ENCODE measurements around the gene ADAMTSL1. TPM values are rescaled to one million over a fixed set of nuclear protein-coding genes. Genes with fewer than 3 reads are reported as not detected.

The ADAMTSL1 gene
- total RNA-seq, 4 donors from 2014 or later: 21.3 to 138 (median 125) TPM

DNA sequence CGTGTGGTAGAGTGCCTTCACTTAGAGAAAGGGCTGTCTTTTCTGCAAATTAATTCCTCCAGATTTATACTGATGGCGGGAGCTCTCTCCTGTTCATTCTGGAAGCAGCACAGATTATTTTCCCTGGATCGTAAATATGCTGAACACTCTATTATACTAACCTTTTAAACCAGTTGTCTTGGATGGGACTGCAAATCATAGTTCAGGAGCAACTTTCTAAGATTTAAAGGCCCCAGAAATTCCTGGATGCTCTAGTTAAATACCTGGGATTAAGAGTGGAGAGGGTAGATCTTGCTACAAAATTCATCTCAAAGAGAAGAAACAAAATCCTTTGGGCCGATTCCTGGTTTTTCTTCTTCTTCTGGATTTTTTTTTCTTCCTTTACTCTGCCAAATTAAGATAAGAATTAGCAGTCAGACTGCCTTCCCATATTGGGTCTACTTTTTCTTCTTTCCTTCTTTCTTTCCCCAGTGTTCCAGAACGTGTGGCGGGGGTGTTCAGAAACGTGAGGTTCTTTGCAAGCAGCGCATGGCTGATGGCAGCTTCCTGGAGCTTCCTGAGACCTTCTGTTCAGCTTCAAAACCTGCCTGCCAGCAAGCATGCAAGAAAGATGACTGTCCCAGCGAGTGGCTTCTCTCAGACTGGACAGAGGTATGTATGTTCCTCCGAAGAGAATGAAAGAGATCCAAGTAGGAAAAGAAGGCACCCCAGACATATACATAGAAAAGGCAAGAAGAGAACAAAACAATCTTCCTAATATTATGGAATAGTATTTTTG lies 296.4 kb downstream of the ADAMTSL1 start:
- Histone ChIP-seq H3K36me3 (no peaks in the 10 kb centered on the region), H3K4me1 (peaks cover 0 to 19% (median 2%) of the 10 kb centered on the region in 3 donors), H3K9me3 (no peaks in the 10 kb centered on the region), H3K4me3 (no peak overlapping the region), H3K27ac (no peak overlapping the region), H3K27me3 (no peaks in the 10 kb centered on the region)
- 85 to 92% methylated on average over 4 to 10 of the region's 10 CpGs for WGBS, 2 donors (ENCODE audit: low coverage in 1 of 2)
- TF ChIP-seq POLR2A (IDR thresholded peaks at IDR 0.05): no peak
- TF ChIP-seq POLR2AphosphoS5 (IDR thresholded peaks at IDR 0.05): no peak
- TF ChIP-seq EP300 (IDR thresholded peaks at IDR 0.05): no peak
- TF ChIP-seq, protein P1, sequence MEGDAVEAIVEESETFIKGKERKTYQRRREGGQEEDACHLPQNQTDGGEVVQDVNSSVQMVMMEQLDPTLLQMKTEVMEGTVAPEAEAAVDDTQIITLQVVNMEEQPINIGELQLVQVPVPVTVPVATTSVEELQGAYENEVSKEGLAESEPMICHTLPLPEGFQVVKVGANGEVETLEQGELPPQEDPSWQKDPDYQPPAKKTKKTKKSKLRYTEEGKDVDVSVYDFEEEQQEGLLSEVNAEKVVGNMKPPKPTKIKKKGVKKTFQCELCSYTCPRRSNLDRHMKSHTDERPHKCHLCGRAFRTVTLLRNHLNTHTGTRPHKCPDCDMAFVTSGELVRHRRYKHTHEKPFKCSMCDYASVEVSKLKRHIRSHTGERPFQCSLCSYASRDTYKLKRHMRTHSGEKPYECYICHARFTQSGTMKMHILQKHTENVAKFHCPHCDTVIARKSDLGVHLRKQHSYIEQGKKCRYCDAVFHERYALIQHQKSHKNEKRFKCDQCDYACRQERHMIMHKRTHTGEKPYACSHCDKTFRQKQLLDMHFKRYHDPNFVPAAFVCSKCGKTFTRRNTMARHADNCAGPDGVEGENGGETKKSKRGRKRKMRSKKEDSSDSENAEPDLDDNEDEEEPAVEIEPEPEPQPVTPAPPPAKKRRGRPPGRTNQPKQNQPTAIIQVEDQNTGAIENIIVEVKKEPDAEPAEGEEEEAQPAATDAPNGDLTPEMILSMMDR (IDR thresholded peaks at IDR 0.05): no peak
- ATAC-seq: no peak

DNA sequence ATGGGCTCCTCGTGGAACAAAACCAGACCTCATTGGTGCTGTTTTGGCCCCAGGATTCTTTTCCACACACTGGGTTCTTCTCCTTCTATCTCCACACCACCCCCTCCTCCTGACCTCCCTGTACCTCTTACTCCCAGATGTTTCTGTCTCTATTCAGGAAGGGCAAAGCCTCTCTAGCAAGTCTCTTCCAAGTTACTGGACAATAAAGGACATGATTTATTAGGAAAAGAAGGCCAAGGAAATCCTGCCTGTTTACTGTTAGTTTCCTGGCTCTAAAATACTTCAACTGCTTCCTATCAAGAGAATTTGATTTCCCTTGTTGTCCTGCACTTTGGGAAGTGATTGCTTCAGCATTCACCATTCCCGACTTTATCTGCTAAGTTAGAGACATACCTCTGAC lies 297.1 kb downstream of the ADAMTSL1 start:
- no peak overlapping the region for H3K4me3 ChIP-seq
- peaks cover 0 to 5% of the 10 kb centered on the region in 2 donors for H3K36me3 ChIP-seq
- 52 to 65% methylated on average over 2 of the region's 2 CpGs for WGBS, 2 donors (ENCODE audit: low coverage in 1 of 2)
- H3K4me1 ChIP-seq: peaks cover 0 to 19% (median 2%) of the 10 kb centered on the region in 3 donors
- H3K9me3 ChIP-seq: no peaks in the 10 kb centered on the region
- no peak overlapping the region for H3K27ac ChIP-seq
- H3K27me3 ChIP-seq: no peaks in the 10 kb centered on the region
- no peak for TF ChIP-seq POLR2AphosphoS5 (IDR thresholded peaks at IDR 0.05)
- TF ChIP-seq, protein P1 (IDR thresholded peaks at IDR 0.05): no peak
- no peak for TF ChIP-seq EP300 (IDR thresholded peaks at IDR 0.05)
- no peak for TF ChIP-seq POLR2A (IDR thresholded peaks at IDR 0.05)
- no peak for ATAC-seq

DNA sequence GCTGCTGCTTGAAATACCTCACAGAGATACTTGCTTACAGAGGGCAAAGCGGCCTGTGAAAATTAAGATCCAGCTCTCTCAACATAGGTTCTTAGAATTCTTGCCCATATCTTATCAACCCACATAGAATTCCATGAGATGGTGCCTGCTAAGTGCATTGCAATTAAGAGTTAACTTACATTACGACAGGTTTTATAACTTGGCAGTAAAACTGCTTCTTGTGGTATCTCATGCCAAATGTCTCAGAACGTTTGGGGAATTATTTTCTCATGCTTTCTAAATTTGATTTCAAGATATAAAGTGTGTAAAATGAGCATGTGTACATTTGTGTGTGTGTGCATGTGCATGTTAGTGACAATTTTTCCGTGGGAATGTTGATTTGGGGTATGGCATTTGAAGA lies 297.8 kb downstream of the ADAMTSL1 start:
- TF ChIP-seq, protein P1 (IDR thresholded peaks at IDR 0.05): no peak
- TF ChIP-seq EP300 (IDR thresholded peaks at IDR 0.05): no peak
- no peak for TF ChIP-seq POLR2AphosphoS5 (IDR thresholded peaks at IDR 0.05)
- no peak for TF ChIP-seq POLR2A (IDR thresholded peaks at IDR 0.05)
- Histone ChIP-seq H3K27me3 (no peaks in the 10 kb centered on the region), H3K4me1 (peaks cover 0 to 19% (median 2%) of the 10 kb centered on the region in 3 donors), H3K36me3 (peaks cover 0 to 12% of the 10 kb centered on the region in 2 donors), H3K27ac (no peak overlapping the region), H3K4me3 (no peak overlapping the region), H3K9me3 (no peaks in the 10 kb centered on the region)
- no peak for ATAC-seq
- 49 to 52% methylated on average over 4 of the region's 4 CpGs for WGBS, 2 donors (ENCODE audit: low coverage in 1 of 2)

DNA sequence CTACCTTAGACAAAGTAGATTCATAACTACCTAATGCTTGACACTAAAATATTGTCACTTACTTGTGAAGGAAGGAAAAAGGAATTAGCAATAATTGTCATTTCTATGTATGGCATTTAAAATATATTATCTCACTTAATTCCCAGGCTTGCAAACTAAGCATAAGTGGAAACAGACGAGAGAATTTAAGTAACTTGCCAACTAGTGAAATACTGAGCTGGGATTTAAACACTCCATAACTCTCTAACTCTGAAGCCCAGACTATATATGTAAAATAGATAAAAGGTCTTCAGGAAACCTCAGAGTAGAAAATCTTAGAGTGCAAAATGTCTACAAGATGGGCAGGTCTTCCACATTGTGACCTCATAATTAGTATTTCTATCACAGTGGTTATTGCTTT lies 301.3 kb downstream of the ADAMTSL1 start:
- TF ChIP-seq EP300 (IDR thresholded peaks at IDR 0.05) (no peak), POLR2AphosphoS5 (IDR thresholded peaks at IDR 0.05) (no peak), POLR2A (IDR thresholded peaks at IDR 0.05) (no peak)
- TF ChIP-seq, protein P1 (IDR thresholded peaks at IDR 0.05): no peak
- Histone ChIP-seq H3K27me3 (no peaks in the 10 kb centered on the region), H3K27ac (no peak overlapping the region), H3K4me1 (peaks cover 0 to 19% (median 2%) of the 10 kb centered on the region in 3 donors), H3K9me3 (no peaks in the 10 kb centered on the region), H3K36me3 (peaks cover 0 to 27% of the 10 kb centered on the region in 2 donors), H3K4me3 (no peak overlapping the region)
- no peak for ATAC-seq
- 83 to 100% methylated on average over 1 of the region's 1 CpG for WGBS, 2 donors (ENCODE audit: low coverage in 1 of 2)

DNA sequence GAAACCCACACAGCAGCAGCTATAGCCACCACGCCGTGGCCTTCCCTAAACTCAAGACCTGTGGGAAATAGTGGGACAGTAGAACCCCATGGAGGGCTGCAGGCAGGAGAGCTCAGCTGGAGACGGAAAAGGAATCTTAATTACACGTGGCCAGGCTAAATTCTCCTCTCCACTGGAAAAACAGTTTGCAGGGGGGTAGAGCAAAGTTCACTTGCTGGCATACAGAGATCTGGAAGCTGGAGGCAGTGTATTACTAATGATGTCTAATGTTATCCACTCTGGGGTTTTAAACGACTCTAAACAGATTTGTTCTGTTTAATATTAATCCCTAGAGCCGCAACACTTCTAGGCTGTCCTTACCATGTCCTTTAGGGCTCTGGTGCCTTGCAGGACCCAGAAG lies 302.0 kb downstream of the ADAMTSL1 start:
- H3K4me3 ChIP-seq: no peak overlapping the region
- ATAC-seq: no peak
- no peaks in the 10 kb centered on the region for H3K9me3 ChIP-seq
- H3K36me3 ChIP-seq: peaks cover 0 to 27% of the 10 kb centered on the region in 2 donors
- H3K27me3 ChIP-seq: no peaks in the 10 kb centered on the region
- 43 to 77% methylated on average over 2 to 6 of the region's 6 CpGs for WGBS, 2 donors (ENCODE audit: low coverage in 1 of 2)
- peaks cover 0 to 13% (median 2%) of the 10 kb centered on the region in 3 donors for H3K4me1 ChIP-seq
- H3K27ac ChIP-seq: no peak overlapping the region
- TF ChIP-seq EP300 (IDR thresholded peaks at IDR 0.05) (no peak), POLR2A (IDR thresholded peaks at IDR 0.05) (no peak), POLR2AphosphoS5 (IDR thresholded peaks at IDR 0.05) (no peak)
- TF ChIP-seq, protein P1 (IDR thresholded peaks at IDR 0.05): no peak
